ENCODE results near the gene TAMM41.

Gene TAMM41

GRCh38 chr3:11826628-11827265 is 19.9 kb downstream of the TAMM41 start:
- no peak overlapping the region for H3K4me3 ChIP-seq
- TF ChIP-seq, protein P1, sequence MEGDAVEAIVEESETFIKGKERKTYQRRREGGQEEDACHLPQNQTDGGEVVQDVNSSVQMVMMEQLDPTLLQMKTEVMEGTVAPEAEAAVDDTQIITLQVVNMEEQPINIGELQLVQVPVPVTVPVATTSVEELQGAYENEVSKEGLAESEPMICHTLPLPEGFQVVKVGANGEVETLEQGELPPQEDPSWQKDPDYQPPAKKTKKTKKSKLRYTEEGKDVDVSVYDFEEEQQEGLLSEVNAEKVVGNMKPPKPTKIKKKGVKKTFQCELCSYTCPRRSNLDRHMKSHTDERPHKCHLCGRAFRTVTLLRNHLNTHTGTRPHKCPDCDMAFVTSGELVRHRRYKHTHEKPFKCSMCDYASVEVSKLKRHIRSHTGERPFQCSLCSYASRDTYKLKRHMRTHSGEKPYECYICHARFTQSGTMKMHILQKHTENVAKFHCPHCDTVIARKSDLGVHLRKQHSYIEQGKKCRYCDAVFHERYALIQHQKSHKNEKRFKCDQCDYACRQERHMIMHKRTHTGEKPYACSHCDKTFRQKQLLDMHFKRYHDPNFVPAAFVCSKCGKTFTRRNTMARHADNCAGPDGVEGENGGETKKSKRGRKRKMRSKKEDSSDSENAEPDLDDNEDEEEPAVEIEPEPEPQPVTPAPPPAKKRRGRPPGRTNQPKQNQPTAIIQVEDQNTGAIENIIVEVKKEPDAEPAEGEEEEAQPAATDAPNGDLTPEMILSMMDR (IDR thresholded peaks at IDR 0.05) = no peak
- no peak overlapping the region for H3K27ac ChIP-seq
- DNase-seq (ENCODE audit: low spot score) = no peak

DNA sequence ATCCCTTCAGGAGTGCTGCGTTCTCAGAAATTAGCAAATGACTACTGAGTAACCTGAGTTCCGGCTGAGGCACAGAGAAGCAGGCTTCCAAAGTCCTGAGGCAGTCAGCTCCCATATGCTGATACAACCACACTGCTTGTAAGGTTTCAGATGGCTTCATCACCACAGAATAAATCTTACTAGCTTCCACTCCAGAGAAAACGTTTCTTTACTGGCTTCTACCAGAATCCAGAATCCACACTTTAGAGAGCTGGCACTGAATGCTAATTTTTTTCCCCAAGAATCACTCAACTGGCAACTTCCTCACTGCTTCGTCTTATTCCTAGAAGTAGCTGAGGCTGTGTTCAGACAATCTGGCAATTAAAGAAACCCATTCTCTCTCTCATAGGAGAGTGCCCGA is 21.4 kb downstream of the TAMM41 start:
- Histone ChIP-seq H3K4me3 (no peak overlapping the region), H3K27ac (no peak overlapping the region)
- TF ChIP-seq, protein P1 (IDR thresholded peaks at IDR 0.05) = no peak
- DNase-seq (ENCODE audit: low spot score) = no peak

DNA sequence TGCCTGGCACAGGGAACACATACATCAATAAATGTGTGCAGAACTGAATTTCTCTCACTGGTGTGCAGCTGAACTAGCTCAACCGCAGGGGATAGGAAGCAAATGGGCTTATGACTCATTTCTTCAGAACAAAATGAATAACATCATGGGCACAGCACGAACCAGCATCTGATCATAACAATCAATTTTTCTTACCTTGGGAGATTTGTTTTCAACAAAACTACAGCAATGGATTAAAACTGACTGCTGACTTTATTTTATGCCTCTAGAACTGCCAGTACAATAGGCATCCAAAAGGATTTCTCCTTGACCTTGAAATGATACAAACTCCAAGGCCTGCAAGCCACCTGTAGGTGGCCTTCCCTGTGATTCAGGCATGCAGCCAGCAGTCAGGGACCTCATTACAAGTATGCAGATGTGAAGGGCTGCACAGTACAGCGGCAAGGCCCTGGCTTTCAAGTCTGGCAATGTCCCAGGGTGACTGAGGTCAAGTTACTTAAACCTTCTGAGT is 26.1 kb downstream of the TAMM41 start:
- TF ChIP-seq, protein P1 (IDR thresholded peaks at IDR 0.05) = no peak
- Histone ChIP-seq H3K4me3 (no peak overlapping the region), H3K27ac (no peak overlapping the region)
- no peak for DNase-seq (ENCODE audit: low spot score)

GRCh38 chr3:11819146-11819689 is 27.5 kb downstream of the TAMM41 start:
- DNase-seq (ENCODE audit: low spot score) = no peak
- H3K27ac ChIP-seq = no peak overlapping the region
- TF ChIP-seq, protein P1 (IDR thresholded peaks at IDR 0.05) = no peak
- H3K4me3 ChIP-seq = no peak overlapping the region

GRCh38 chr3:11818033-11818432 is 28.7 kb downstream of the TAMM41 start:
- TF ChIP-seq, protein P1 (IDR thresholded peaks at IDR 0.05) = no peak
- no peak for DNase-seq (ENCODE audit: low spot score)
- Histone ChIP-seq H3K4me3 (no peak overlapping the region), H3K27ac (no peak overlapping the region)

DNA sequence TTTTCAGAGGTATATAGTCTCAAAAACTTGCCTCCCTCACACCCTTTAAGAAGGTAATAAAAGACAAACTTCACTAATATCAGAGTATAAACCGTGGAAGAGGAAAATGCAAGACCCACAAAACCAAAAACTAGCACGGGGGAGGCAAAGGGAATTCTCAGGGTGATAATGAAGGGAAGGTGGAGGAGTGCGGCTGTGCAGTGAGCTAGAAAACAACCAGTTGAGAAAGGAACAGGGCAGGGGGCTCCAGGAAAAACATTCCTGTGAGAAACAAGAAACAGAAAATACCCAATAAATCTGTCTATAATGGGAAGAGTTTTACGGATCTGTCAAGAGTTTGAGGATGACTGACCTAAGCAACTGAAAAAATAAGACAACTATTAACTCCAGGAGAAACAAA is 31.6 kb downstream of the TAMM41 start:
- no peak for DNase-seq (ENCODE audit: low spot score)
- Histone ChIP-seq H3K27ac (no peak overlapping the region), H3K4me3 (no peak overlapping the region)
- TF ChIP-seq, protein P1 (IDR thresholded peaks at IDR 0.05) = no peak

DNA sequence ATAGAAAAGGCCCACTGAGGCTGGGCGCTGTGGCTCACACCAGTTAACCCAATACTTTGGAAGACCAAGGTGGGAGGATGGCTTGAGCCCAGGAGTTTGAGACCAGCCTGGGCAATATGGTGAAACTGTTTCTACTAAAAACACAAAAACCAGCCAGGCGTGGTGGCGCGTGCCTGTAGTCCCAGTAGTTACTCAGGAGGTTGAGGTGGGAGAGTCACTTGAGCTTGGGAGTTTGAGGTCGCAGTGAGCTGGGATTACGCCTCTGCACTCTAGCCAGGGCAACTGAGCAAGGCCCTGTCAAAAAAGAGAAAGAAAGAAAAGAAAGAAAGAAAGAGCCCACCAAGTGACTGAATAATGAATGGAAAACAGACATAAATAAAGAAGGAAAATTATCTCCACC is 32.0 kb downstream of the TAMM41 start:
- no peak overlapping the region for H3K4me3 ChIP-seq
- no peak overlapping the region for H3K27ac ChIP-seq
- no peak for DNase-seq (ENCODE audit: low spot score)
- TF ChIP-seq, protein P1 (IDR thresholded peaks at IDR 0.05) = no peak
